ENCODE measurements around the gene MGST3. TPM values are rescaled to one million over a fixed set of nuclear protein-coding genes. Genes with fewer than 3 reads are reported as not detected.

Gene MGST3
- polyA plus RNA-seq, 3 donors = 57.9 to 228 (median 189) TPM

- Mint-ChIP-seq H3K36me3 (peaks cover 23 to 37% of the 10 kb centered on the region in 2 donors), H3K4me1 (peaks cover 33% of the 10 kb centered on the region), H3K27ac (peak overlapping the region in 1 of 7 donors; percentile 57), H3K27me3 (ENCODE audit: low read depth in 3 of 3) (no peaks in the 10 kb centered on the region), H3K9me3 (peaks cover 0 to 3% (median 0%) of the 10 kb centered on the region in 7 donors), H3K4me3 (no peak overlapping the region)
- Histone ChIP-seq H3K4me3 (replicated peaks in 1 of 3; ENCODE audit: low read depth in 2 of 3, low read length in 3 of 3) (no peak overlapping the region), H3K4me1 (ENCODE audit: control insufficient read depth in 1 of 2, insufficient read depth in 2 of 2, low read length in 2 of 2) (peaks cover 27 to 32% of the 10 kb centered on the region in 2 donors), H2AFZ (ENCODE audit: insufficient read depth, low read depth, low read length, poor library complexity, severe bottlenecking) (no peak overlapping the region), H3K27me3 (ENCODE audit: control insufficient read depth in 2 of 2, insufficient read depth in 2 of 2, low read length in 2 of 2) (no peaks in the 10 kb centered on the region), H3K9ac (ENCODE audit: insufficient read depth, low read length, poor library complexity, severe bottlenecking) (no peak overlapping the region), H3K4me2 (replicated peaks; ENCODE audit: extremely low read depth, low read length, poor library complexity, severe bottlenecking) (peak overlapping the region; percentile 27), H4K20me1 (ENCODE audit: insufficient read depth, low read length) (peaks cover 14% of the 10 kb centered on the region), H3K79me2 (ENCODE audit: insufficient read depth, low read length) (peaks cover 56% of the 10 kb centered on the region), H3K27ac (ENCODE audit: low read depth in 1 of 2, low read length in 2 of 2) (no peak overlapping the region), H3K36me3 (replicated peaks in 1 of 2; ENCODE audit: control insufficient read depth in 1 of 2, insufficient read depth in 2 of 2, low read length in 2 of 2) (peaks cover 0 to 8% of the 10 kb centered on the region in 2 donors), H3K9me3 (replicated peaks in 1 of 2; ENCODE audit: control insufficient read depth in 1 of 2, insufficient read depth in 1 of 2, low read length in 2 of 2) (no peaks in the 10 kb centered on the region)
- no peak for DNase-seq
- no peak for TF ChIP-seq CTCF (IDR thresholded peaks at IDR 0.05)
- 87% methylated on average over 2 of the region's 7 CpGs for WGBS (ENCODE audit: insufficient coverage)
- intact Hi-C loops (cut with micrococcal nuclease) = loop anchor here (5.0 to 10.0 kb wide), 4 partner anchors 33 to 98 kb away; partner anchors contain the start of gene MGST3 (in 2 of the 2)
Measured at GRCh38 chr1:165695031-165695430, 64.0 kb downstream of the MGST3 start.

GRCh38 chr1:165696625-165697100, 65.6 kb downstream of the MGST3 start:
- intact Hi-C loops (cut with micrococcal nuclease) = loop anchor here (5.0 to 10.0 kb wide), 4 partner anchors 34 to 99 kb away; partner anchors contain the start of gene MGST3 (in 2 of the 2)

More at GRCh38 chr1:165696625-165697100, 65.6 kb downstream of the MGST3 start:
- Mint-ChIP-seq H3K27me3 (ENCODE audit: low read depth in 3 of 3) (peaks cover 0 to 3% (median 0%) of the 10 kb centered on the region in 3 donors), H3K36me3 (peaks cover 10 to 22% of the 10 kb centered on the region in 2 donors), H3K4me3 (peak overlapping the region; percentile 34 to 74), H3K4me1 (peaks cover 33% of the 10 kb centered on the region), H3K27ac (peak overlapping the region in 5 of 7 donors; percentile 35 to 90 (median 55)), H3K9me3 (peaks cover 0 to 3% (median 0%) of the 10 kb centered on the region in 7 donors)
- peak overlapping the region; percentile 80 for H3K4me2 ChIP-seq (replicated peaks; ENCODE audit: extremely low read depth, low read length, poor library complexity, severe bottlenecking)
- no CpG with 5 or more reads among the region's 2 CpGs for WGBS (ENCODE audit: insufficient coverage)
- no peak overlapping the region for H3K9ac ChIP-seq (ENCODE audit: insufficient read depth, low read length, poor library complexity, severe bottlenecking)
- peak overlapping the region in 1 of 2 donors; percentile 93 for H3K27ac ChIP-seq (ENCODE audit: low read depth in 1 of 2, low read length in 2 of 2)
- DNase-seq = no peak
- peak overlapping the region in 1 of 3 experiments; percentile 89 for H3K4me3 ChIP-seq (replicated peaks in 1 of 3; ENCODE audit: low read depth in 2 of 3, low read length in 3 of 3)
- no peaks in the 10 kb centered on the region for H3K9me3 ChIP-seq (replicated peaks in 1 of 2; ENCODE audit: control insufficient read depth in 1 of 2, insufficient read depth in 1 of 2, low read length in 2 of 2)
- peaks cover 27 to 32% of the 10 kb centered on the region in 2 donors for H3K4me1 ChIP-seq (ENCODE audit: control insufficient read depth in 1 of 2, insufficient read depth in 2 of 2, low read length in 2 of 2)
- TF ChIP-seq CTCF (IDR thresholded peaks at IDR 0.05) = no peak
- H3K36me3 ChIP-seq (replicated peaks in 1 of 2; ENCODE audit: control insufficient read depth in 1 of 2, insufficient read depth in 2 of 2, low read length in 2 of 2) = no peaks in the 10 kb centered on the region
- H3K27me3 ChIP-seq (ENCODE audit: control insufficient read depth in 2 of 2, insufficient read depth in 2 of 2, low read length in 2 of 2) = no peaks in the 10 kb centered on the region
- no peak overlapping the region for H2AFZ ChIP-seq (ENCODE audit: insufficient read depth, low read depth, low read length, poor library complexity, severe bottlenecking)
- peaks cover 43% of the 10 kb centered on the region for H3K79me2 ChIP-seq (ENCODE audit: insufficient read depth, low read length)
- peaks cover 9% of the 10 kb centered on the region for H4K20me1 ChIP-seq (ENCODE audit: insufficient read depth, low read length)

Measured in CD14-positive monocyte (primary cell).